Parathyroid adenoma (tissue), 2 donors: ENCODE results near the gene ZNF10.

Experiments used
- H2AFZ ChIP-seq: fragments of 300-600 bp; sonication (generic); one replicate; pipeline ENCODE4 v1.7.0; 2017; ENCODE audit warnings: antibody characterized with exemption, mild to moderate bottlenecking
- H3K27ac ChIP-seq: fragments of 300-600 bp; sonication (generic); one replicate; pipeline ENCODE4 v1.7.0; 2017
- H3K27me3 ChIP-seq: fragments of 300-600 bp; sonication (generic); one replicate; pipeline ENCODE4 v1.7.0; 2017; ENCODE audit warnings: low read length; ENCODE audit not compliant: control insufficient read depth, insufficient read depth
- H3K36me3 ChIP-seq: fragments of 300-600 bp; sonication (generic); one replicate; pipeline ENCODE4 v1.7.0; 2017; ENCODE audit warnings: low read length; ENCODE audit not compliant: control insufficient read depth, insufficient read depth
- H3K4me1 ChIP-seq: fragments of 300-600 bp; sonication (generic); one replicate; pipeline ENCODE4 v1.7.0; 2017; ENCODE audit warnings: control low read depth
- H3K4me2 ChIP-seq: fragments of 300-600 bp; sonication (generic); one replicate; pipeline ENCODE4 v1.7.0; 2017; ENCODE audit warnings: low read length
- H3K4me3 ChIP-seq: fragments of 300-600 bp; sonication (generic); one replicate; pipeline ENCODE4 v1.7.0; 2017; ENCODE audit warnings: low read depth, low read length
- H3K79me2 ChIP-seq: fragments of 300-600 bp; sonication (generic); one replicate; pipeline ENCODE4 v1.7.0; 2017; ENCODE audit warnings: control low read depth
- H3K9ac ChIP-seq: fragments of 300-600 bp; sonication (generic); one replicate; pipeline ENCODE4 v1.7.0; 2017; ENCODE audit warnings: mild to moderate bottlenecking
- H3K9me3 ChIP-seq: fragments of 300-600 bp; sonication (generic); one replicate; pipeline ENCODE4 v1.7.0; 2017; ENCODE audit warnings: low read length; ENCODE audit not compliant: control insufficient read depth
- CTCF ChIP-seq: fragments of 300-600 bp; sonication (generic); IDR thresholded peaks from one replicate; pipeline ENCODE4 v1.7.0; 2017; ENCODE audit warnings: antibody characterized with exemption, mild to moderate bottlenecking
- donor health status: primary hyperparathyroidism.

Gene ZNF10

GRCh38 chr12:133190176-133190575 lies 59.7 kb downstream of the ZNF10 start:
- H3K27me3 ChIP-seq = no peaks in the 10 kb centered on the region
- no peaks in the 10 kb centered on the region for H3K4me1 ChIP-seq
- no peak overlapping the region for H3K4me2 ChIP-seq
- H3K4me3 ChIP-seq = no peak overlapping the region
- no peaks in the 10 kb centered on the region for H3K9me3 ChIP-seq
- H3K27ac ChIP-seq = no peak overlapping the region
- no peak overlapping the region for H2AFZ ChIP-seq
- H3K9ac ChIP-seq = no peak overlapping the region
- no peaks in the 10 kb centered on the region for H3K79me2 ChIP-seq
- TF ChIP-seq CTCF = no peak
- H3K36me3 ChIP-seq = peaks cover 7% of the 10 kb centered on the region

- H3K27ac ChIP-seq = no peak overlapping the region
- no peaks in the 10 kb centered on the region for H3K9me3 ChIP-seq
- H3K9ac ChIP-seq = no peak overlapping the region
- H3K27me3 ChIP-seq = no peaks in the 10 kb centered on the region
- no peak overlapping the region for H2AFZ ChIP-seq
- H3K36me3 ChIP-seq = peaks cover 7% of the 10 kb centered on the region
- no peaks in the 10 kb centered on the region for H3K79me2 ChIP-seq
- no peak overlapping the region for H3K4me2 ChIP-seq
- H3K4me3 ChIP-seq = no peak overlapping the region
- no peak for TF ChIP-seq CTCF
- H3K4me1 ChIP-seq = no peaks in the 10 kb centered on the region
These were observed 62.4 kb downstream of the ZNF10 start for GRCh38 chr12:133192847-133193246.

- no peak overlapping the region for H3K9ac ChIP-seq
- no peaks in the 10 kb centered on the region for H3K79me2 ChIP-seq
- H3K27ac ChIP-seq = no peak overlapping the region
- peaks cover 51% of the 10 kb centered on the region for H3K9me3 ChIP-seq
- no peaks in the 10 kb centered on the region for H3K27me3 ChIP-seq
- H3K4me2 ChIP-seq = no peak overlapping the region
- no peak overlapping the region for H3K4me3 ChIP-seq
- no peaks in the 10 kb centered on the region for H3K4me1 ChIP-seq
- H3K36me3 ChIP-seq = peaks cover 54% of the 10 kb centered on the region
- no peak overlapping the region for H2AFZ ChIP-seq
- TF ChIP-seq CTCF = no peak
These were observed 71.5 kb downstream of the ZNF10 start for GRCh38 chr12:133201888-133202287.

GRCh38 chr12:133202493-133203343 lies 72.3 kb downstream of the ZNF10 start:
- Histone ChIP-seq H3K4me1 (no peaks in the 10 kb centered on the region), H3K36me3 (peaks cover 54% of the 10 kb centered on the region), H3K9ac (no peak overlapping the region), H3K27ac (no peak overlapping the region), H3K4me3 (no peak overlapping the region), H3K27me3 (no peaks in the 10 kb centered on the region), H3K4me2 (no peak overlapping the region), H3K9me3 (peaks cover 54% of the 10 kb centered on the region), H2AFZ (no peak overlapping the region), H3K79me2 (no peaks in the 10 kb centered on the region)
- no peak for TF ChIP-seq CTCF
